GM12878 (cell line): ENCODE data around the gene IRF2BPL. TPM values are rescaled to one million over a fixed set of nuclear protein-coding genes. Genes with fewer than 3 reads are reported as not detected.
A peak's percentile ranks its signal among the peaks of the same experiment; 100 is the strongest.

Experiments
- ATAC-seq: fragments of 200-7000 bp; cut with Tn5 transposase; 3 replicates; pipeline ENCODE4 v1.9.1; 2020; ENCODE audit warnings: mild to moderate bottlenecking, moderate library complexity
- BruUV-seq: library from RNA; stranded (reverse); fragments of 400-500 nt; replicated peaks from 2 replicates; lab custom pipeline; 2021; lab: Mats Ljungman, UMichigan
- CTCF ChIA-PET: fragments of 300-600 bp; sonication (Branson Sonifier 250); formaldehyde crosslinking; extraction: SDS; loops from one replicate; lab custom pipeline; 2021; ENCODE audit warnings: inconsistent platforms; lab: Yijun Ruan, JAX
- POLR2A ChIA-PET: fragments of 350-600 bp; formaldehyde crosslinking; extraction: SDS; loops from one replicate; lab custom pipeline; 2021; ENCODE audit warnings: inconsistent platforms; lab: Charles Lee
- RAD21 ChIA-PET: fragments of 300-600 bp; sonication (Branson Sonifier 250); formaldehyde crosslinking; loops from one replicate; lab custom pipeline; 2023; ENCODE audit warnings: antibody characterized with exemption; ENCODE audit not compliant: unreplicated experiment; lab: Charles Lee
- SMC1A ChIA-PET: fragments of 300-600 bp; sonication (Branson Sonifier 250); formaldehyde crosslinking; loops from one replicate; lab custom pipeline; 2023; ENCODE audit not compliant: unreplicated experiment, uncharacterized antibody; lab: Charles Lee
- DNase-seq: peaks from one replicate; pipeline ENCODE4 v3.0.0-alpha.2; 2011; ENCODE audit warnings: low read depth, low spot score
- FAIRE-seq: peaks from 3 replicates; lab custom pipeline; 2011; peaks lifted over from hg19 to GRCh38; lab: Jason Lieb, UNC
- H2AFZ ChIP-seq: 2 replicates; pipeline ENCODE4 v1.6.0; 2011; ENCODE audit warnings: low read depth, low read length, control low read depth; ENCODE audit not compliant: control insufficient read depth
- H3K27ac ChIP-seq: 2 replicates; pipeline ENCODE4 v1.5.1; 2011; ENCODE audit warnings: control low read depth; ENCODE audit not compliant: control insufficient read depth, insufficient read depth
- H3K27me3 ChIP-seq, 2 experiments: replicated peaks in 1 of 2; 2 replicates each; pipeline versions ENCODE4 v1.6.0 to v1.6.1; 2011; ENCODE audit warnings: low read length in 1 of 2; ENCODE audit not compliant: control insufficient read depth in 2 of 2, insufficient read depth in 2 of 2
- H3K36me3 ChIP-seq, 2 experiments: 2 replicates each; pipeline ENCODE4 v1.5.1; 2011; ENCODE audit warnings: low read length in 1 of 2; ENCODE audit not compliant: control insufficient read depth in 2 of 2, insufficient read depth in 2 of 2
- H3K4me1 ChIP-seq: 2 replicates; pipeline ENCODE4 v1.6.1; 2011; ENCODE audit warnings: mild to moderate bottlenecking, low read length, moderate library complexity, mixed read lengths; ENCODE audit not compliant: control insufficient read depth, insufficient read depth
- H3K4me2 ChIP-seq: 2 replicates; pipeline ENCODE4 v1.6.0; 2011; ENCODE audit warnings: control low read depth; ENCODE audit not compliant: control insufficient read depth, insufficient read depth
- H3K4me3 ChIP-seq: fragments of 200-600 bp; sonication (generic); 2 replicates; pipeline ENCODE4 v1.5.1; 2016
- H3K79me2 ChIP-seq: 2 replicates; pipeline ENCODE4 v1.6.0; 2011; ENCODE audit warnings: low read length; ENCODE audit not compliant: control insufficient read depth, insufficient read depth
- H3K9ac ChIP-seq: 2 replicates; pipeline ENCODE4 v1.8.0; 2011; ENCODE audit warnings: low read length, control low read depth, mixed read lengths; ENCODE audit not compliant: control insufficient read depth, insufficient read depth
- H3K9me3 ChIP-seq: replicated peaks from 3 replicates; pipeline ENCODE4 v1.5.1; 2011; ENCODE audit warnings: mild to moderate bottlenecking, low read length; ENCODE audit not compliant: control insufficient read depth, insufficient read depth
- H4K20me1 ChIP-seq: 2 replicates; pipeline ENCODE4 v1.6.0; 2011; ENCODE audit not compliant: control insufficient read depth, insufficient read depth
- BCL11A ChIP-seq: IDR thresholded peaks from 2 replicates; pipeline ENCODE4 v1.6.1; 2011; ENCODE audit warnings: low read depth, low read length
- EGR1 ChIP-seq, 2 experiments: IDR thresholded peaks; 1 replicate in 1 of 2; 2 replicates in 1 of 2; pipeline ENCODE4 v1.6.1; 2011 to 2012; ENCODE audit warnings: low read depth in 2 of 2, low read length in 2 of 2, borderline replicate concordance in 1 of 2, mild to moderate bottlenecking in 1 of 2, moderate library complexity in 1 of 2
- EP300 ChIP-seq, 2 experiments: fragments of 150-350 bp in 1 of 2; IDR thresholded peaks; 2 replicates each; pipeline ENCODE4 v1.6.1; 2011 to 2012; ENCODE audit warnings: low read depth in 2 of 2, low read length in 2 of 2, borderline replicate concordance in 1 of 2, improper control_type of control experiment in 1 of 2, inconsistent platforms in 1 of 2; ENCODE audit not compliant: control insufficient read depth in 1 of 2
- EZH2 ChIP-seq: IDR thresholded peaks from 2 replicates; pipeline ENCODE4 v1.6.1; 2012; ENCODE audit warnings: low read depth, mild to moderate bottlenecking, control low read depth, inconsistent platforms, low read length, borderline replicate concordance; ENCODE audit not compliant: control insufficient read depth
- FOS ChIP-seq: IDR thresholded peaks from 3 replicates; pipeline ENCODE4 v1.6.1; 2011; ENCODE audit warnings: borderline replicate concordance; ENCODE audit not compliant: insufficient read length; ENCODE audit errors: extremely low read depth
- HDAC6 ChIP-seq: fragments of 200-600 bp; sonication (generic); IDR thresholded peaks from one replicate; pipeline ENCODE4 v1.8.0; 2017; ENCODE audit warnings: antibody characterized with exemption; ENCODE audit not compliant: unreplicated experiment
- HDGF ChIP-seq: fragments of 450-650 bp; IDR thresholded peaks from 2 replicates; pipeline ENCODE4 v1.6.1; 2016; ENCODE audit warnings: antibody characterized with exemption
- IRF5 ChIP-seq: fragments of 450-650 bp; IDR thresholded peaks from 2 replicates; pipeline ENCODE4 v1.6.1; 2017; ENCODE audit warnings: borderline replicate concordance
- MTA3 ChIP-seq: IDR thresholded peaks from 2 replicates; pipeline ENCODE4 v1.6.1; 2012; ENCODE audit warnings: low read length, inconsistent platforms, borderline replicate concordance
- RAD21 ChIP-seq: IDR thresholded peaks from 2 replicates; pipeline ENCODE4 v1.6.1; 2011; ENCODE audit warnings: mild to moderate bottlenecking, low read depth, low read length, moderate library complexity; ENCODE audit not compliant: insufficient read depth
- RAD51 ChIP-seq: fragments of 450-650 bp; IDR thresholded peaks from 2 replicates; pipeline ENCODE4 v1.6.1; 2016; ENCODE audit warnings: moderate library complexity, mild to moderate bottlenecking, inconsistent platforms
- RFX5 ChIP-seq: IDR thresholded peaks from 2 replicates; pipeline ENCODE4 v1.6.1; 2011; ENCODE audit warnings: low read depth, low read length, improper control_type of control experiment
- SP1 ChIP-seq: IDR thresholded peaks from one replicate; pipeline ENCODE4 v1.6.1; 2011; ENCODE audit warnings: low read depth, low read length
- TCF3 ChIP-seq: IDR thresholded peaks from 2 replicates; pipeline ENCODE4 v1.6.1; 2012; ENCODE audit warnings: low read depth, mild to moderate bottlenecking, low read length, borderline replicate concordance; ENCODE audit not compliant: insufficient read depth
- YY1 ChIP-seq: IDR thresholded peaks from 2 replicates; pipeline ENCODE4 v1.6.1; 2011; ENCODE audit warnings: low read depth, mild to moderate bottlenecking, low read length
- ZBED1 ChIP-seq: IDR thresholded peaks from 2 replicates; pipeline ENCODE4 v1.6.1; 2016; ENCODE audit warnings: borderline replicate concordance
- ZNF24 ChIP-seq: fragments of 450-650 bp; IDR thresholded peaks from 2 replicates; pipeline ENCODE4 v1.6.1; 2017; ENCODE audit warnings: antibody characterized with exemption, mild to moderate bottlenecking
- ZSCAN29 ChIP-seq: fragments of 450-650 bp; IDR thresholded peaks from 2 replicates; pipeline ENCODE4 v1.6.1; 2017; ENCODE audit warnings: mild to moderate bottlenecking, moderate library complexity
- WGBS: methylation state at CpG from one replicate; pipeline ENCODE4 v1.1.6; 2016; ENCODE audit warnings: low lambda C conversion rate; ENCODE audit not compliant: insufficient replicate concordance, insufficient coverage; ENCODE audit errors: missing lambda C conversion rate; 5-methylcytosine and 5-hydroxymethylcytosine counted together
- in situ Hi-C: fragments of 300-500 bp; cut with MboI; formaldehyde crosslinking; loops from 9 replicates; pipeline ENCODE4 v1.14.3; 2018; ENCODE audit warnings: mixed read lengths
- intact Hi-C: fragments of 100-400 bp; cut with micrococcal nuclease; formaldehyde crosslinking; loops from one replicate; pipeline ENCODE4 v1.14.2; 2022; ENCODE audit not compliant: unreplicated experiment
- polyA plus RNA-seq, 11 experiments: library from polyadenylated mRNA; depleted of rRNA in 4 of 11; unstranded in 6 of 11; stranded (reverse) in 5 of 11; fragments of >200 nt; fragmentation: Nextera tagmentation in 4 of 11; fragmentation: Illumina TruSeq in 1 of 11; extraction: Ambion mirVana in 4 of 11; extraction: Trizol in 1 of 11; gene quantifications; 1 replicate in 1 of 11; 2 replicates in 10 of 11; pipeline versions ENCODE4 v1.2.1 to v1.2.3, GENCODE V29; 2011 to 2016; ENCODE audit warnings: inconsistent platforms in 2 of 11, missing spikeins in 2 of 11, low read depth in 1 of 11
- total RNA-seq, 4 experiments: library from RNA; depleted of rRNA in 3 of 4; stranded (reverse); fragments of >200 nt in 3 of 4; fragmentation: Illumina TruSeq in 1 of 4; extraction: Trizol in 1 of 4; gene quantifications; 2 replicates each; pipeline versions ENCODE4 v1.2.1 to v1.2.3, GENCODE V29; 2013 to 2021
- TF ChIP-seq, protein P1 (sequence below): IDR thresholded peaks from 2 replicates; pipeline ENCODE4 v1.6.1; 2011; ENCODE audit warnings: borderline replicate concordance, low read depth, mild to moderate bottlenecking, moderate library complexity, low read length; ENCODE audit not compliant: insufficient read depth, poor library complexity, severe bottlenecking
- TF ChIP-seq, protein P2 (sequence below): IDR thresholded peaks from 2 replicates; pipeline ENCODE4 v1.6.1; 2012; ENCODE audit warnings: low read depth, low read length, improper control_type of control experiment

IRF2BPL gene
- total and polyA plus RNA-seq, 10 of the 15 experiments (the other 5 are each of a cell fraction or from before 2014, with no cell fraction given): 1.2 to 34.5 (median 3.1) TPM

GRCh38 chr14:77067632-77068516 lies 39.4 kb upstream of the IRF2BPL start:
- H4K20me1 ChIP-seq: no peaks in the 10 kb centered on the region
- H3K9ac ChIP-seq: no peak overlapping the region
- H2AFZ ChIP-seq: peak overlapping the region; percentile 13; the same call in 1 of the 2 replicates
- intact Hi-C loops (loop anchor here (1.0 to 2.0 kb wide), 2 partner anchors 192 to 357 kb away; no protein-coding TSS in a partner anchor), in situ Hi-C loops (loop anchor here (10.0 kb wide), 3 partner anchors 153 to 353 kb away; no protein-coding TSS in a partner anchor)
- FAIRE-seq (peak; percentile 23), DNase-seq (no peak), ATAC-seq (peak; percentile 85)
- H3K36me3 ChIP-seq: no peaks in the 10 kb centered on the region
- peaks cover 14% of the 10 kb centered on the region for H3K4me1 ChIP-seq
- ChIA-PET CTCF (interaction anchor here (0.7 to 20.7 kb wide), 40 partner anchors 8 to 358 kb away, joined by 3 to 848 read pairs (median 4); partner anchors contain the start of genes CIPC and IRF2BPL), POLR2A (interaction anchor here (0.6 to 0.9 kb wide), 3 partner anchors 154 to 282 kb away, joined by 3 to 8 read pairs (median 4); no protein-coding TSS in a partner anchor), SMC1A (interaction anchor here (0.7 to 9.6 kb wide), 28 partner anchors 8 to 358 kb away, joined by 3 to 370 read pairs (median 5); partner anchors contain the start of gene IRF2BPL), RAD21 (interaction anchor here (0.5 to 15.5 kb wide), 24 partner anchors 8 to 305 kb away, joined by 3 to 498 read pairs (median 5); partner anchors contain the start of gene CIPC)
- peaks cover 0 to 10% of the 10 kb centered on the region in 2 experiments; a peak in 2 of 4 replicates for H3K27me3 ChIP-seq
- no peaks in the 10 kb centered on the region for H3K9me3 ChIP-seq
- 31% methylated on average over 11 of the region's 11 CpGs for WGBS
- H3K4me3 ChIP-seq: no peak overlapping the region
- BruUV-seq: no TSS peak
- H3K27ac ChIP-seq: no peak overlapping the region
- no peaks in the 10 kb centered on the region for H3K79me2 ChIP-seq
- no peak overlapping the region for H3K4me2 ChIP-seq
- no peak for TF ChIP-seq IRF5
- TF ChIP-seq HDGF: 0 out of 2 replicates have a peak, but pooled peaks have one; percentile 40
- TF ChIP-seq, protein P1, sequence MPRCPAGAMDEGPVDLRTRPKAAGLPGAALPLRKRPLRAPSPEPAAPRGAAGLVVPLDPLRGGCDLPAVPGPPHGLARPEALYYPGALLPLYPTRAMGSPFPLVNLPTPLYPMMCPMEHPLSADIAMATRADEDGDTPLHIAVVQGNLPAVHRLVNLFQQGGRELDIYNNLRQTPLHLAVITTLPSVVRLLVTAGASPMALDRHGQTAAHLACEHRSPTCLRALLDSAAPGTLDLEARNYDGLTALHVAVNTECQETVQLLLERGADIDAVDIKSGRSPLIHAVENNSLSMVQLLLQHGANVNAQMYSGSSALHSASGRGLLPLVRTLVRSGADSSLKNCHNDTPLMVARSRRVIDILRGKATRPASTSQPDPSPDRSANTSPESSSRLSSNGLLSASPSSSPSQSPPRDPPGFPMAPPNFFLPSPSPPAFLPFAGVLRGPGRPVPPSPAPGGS: no peak
- no peak for TF ChIP-seq BCL11A
- peak; percentile 58; the same call in 1 of the 2 replicates for TF ChIP-seq YY1
- TF ChIP-seq HDAC6: no peak
- TF ChIP-seq RAD21: peak; percentile 88
- TF ChIP-seq EP300 (IDR thresholded peaks at IDR 0.05; ENCODE audit: borderline replicate concordance in 1 of 2, control insufficient read depth in 1 of 2, low read depth in 2 of 2, low read length in 2 of 2): no peak
- no peak for TF ChIP-seq EZH2
- TF ChIP-seq SP1: no peak
- TF ChIP-seq TCF3: 0 out of 2 replicates have a peak, but pooled peaks have one; percentile 17
- TF ChIP-seq ZNF24: no peak
- TF ChIP-seq RAD51: no peak
- TF ChIP-seq ZSCAN29: no peak
- TF ChIP-seq RFX5: no peak
- no peak for TF ChIP-seq MTA3
- TF ChIP-seq ZBED1: no peak
- TF ChIP-seq EGR1 (IDR thresholded peaks at IDR 0.05; ENCODE audit: borderline replicate concordance in 1 of 2, low read depth in 2 of 2, low read length in 2 of 2): no peak
- TF ChIP-seq, protein P2, sequence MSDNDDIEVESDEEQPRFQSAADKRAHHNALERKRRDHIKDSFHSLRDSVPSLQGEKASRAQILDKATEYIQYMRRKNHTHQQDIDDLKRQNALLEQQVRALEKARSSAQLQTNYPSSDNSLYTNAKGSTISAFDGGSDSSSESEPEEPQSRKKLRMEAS: no peak
- TF ChIP-seq FOS: no peak
